H9 (cell line): Measurements from ENCODE around the gene CACNB3. TPM values are rescaled to one million over a fixed set of nuclear protein-coding genes. Genes with fewer than 3 reads are reported as not detected.
"Not testable (repeated sequence)": the region's sequence is repeated elsewhere in the genome, so short reads cannot be mapped to it uniquely, and the experiment has no call there.

Source experiments
- DNase-seq: peaks from one replicate; pipeline ENCODE4 v3.0.0-alpha.2; 2017
- H2AFZ ChIP-seq: one replicate; pipeline ENCODE4 v1.6.1; 2013; ENCODE audit warnings: mild to moderate bottlenecking, low read length, control low read depth, moderate library complexity
- H2AK5ac ChIP-seq: 2 replicates; pipeline ENCODE4 v1.6.1; 2013; ENCODE audit warnings: low read length, control low read depth, mixed read lengths; ENCODE audit not compliant: insufficient read length
- H2BK120ac ChIP-seq: one replicate; pipeline ENCODE4 v1.6.1; 2013; ENCODE audit warnings: low read depth, mild to moderate bottlenecking, low read length, control low read depth, inconsistent platforms; ENCODE audit not compliant: poor library complexity, severe bottlenecking
- H2BK12ac ChIP-seq: 2 replicates; pipeline ENCODE4 v1.6.1; 2013; ENCODE audit warnings: low read length, control low read depth, mixed read lengths, low read depth; ENCODE audit not compliant: insufficient read length
- H2BK15ac ChIP-seq: 2 replicates; pipeline ENCODE4 v1.6.1; 2013; ENCODE audit warnings: low read depth, low read length, control low read depth
- H2BK20ac ChIP-seq: one replicate; pipeline ENCODE4 v1.6.1; 2013; ENCODE audit warnings: low read depth, mild to moderate bottlenecking, low read length, control low read depth, inconsistent platforms; ENCODE audit not compliant: poor library complexity, severe bottlenecking
- H2BK5ac ChIP-seq: 2 replicates; pipeline ENCODE4 v1.6.1; 2013; ENCODE audit warnings: low read length, control low read depth, mixed read lengths; ENCODE audit not compliant: insufficient read length
- H3K14ac ChIP-seq: 2 replicates; pipeline ENCODE4 v1.6.1; 2013; ENCODE audit warnings: low read length, control low read depth; ENCODE audit not compliant: insufficient read depth
- H3K18ac ChIP-seq: 2 replicates; pipeline ENCODE4 v1.6.1; 2013; ENCODE audit warnings: low read depth, mild to moderate bottlenecking, mixed read lengths, low read length, control low read depth; ENCODE audit not compliant: insufficient read length
- H3K23ac ChIP-seq: 2 replicates; pipeline ENCODE4 v1.6.1; 2013; ENCODE audit warnings: low read length, control low read depth, mixed read lengths, low read depth; ENCODE audit not compliant: insufficient read length
- H3K23me2 ChIP-seq: 2 replicates; pipeline ENCODE4 v1.6.1; 2013; ENCODE audit warnings: low read depth, mild to moderate bottlenecking, mixed read lengths, low read length, control low read depth; ENCODE audit not compliant: insufficient read length, poor library complexity, severe bottlenecking
- H3K27ac ChIP-seq: 2 replicates; pipeline ENCODE4 v1.5.1; 2013; ENCODE audit warnings: low read length, control low read depth, mixed read lengths, low read depth; ENCODE audit not compliant: insufficient read length
- H3K27me3 ChIP-seq: 2 replicates; pipeline ENCODE4 v1.6.1; 2013; ENCODE audit warnings: low read length, control low read depth, inconsistent platforms; ENCODE audit not compliant: insufficient read depth
- H3K4ac ChIP-seq: 2 replicates; pipeline ENCODE4 v1.6.1; 2013; ENCODE audit warnings: low read depth, mild to moderate bottlenecking, control low read depth, inconsistent platforms, low read length, moderate library complexity
- H3K4me1 ChIP-seq: 2 replicates; pipeline ENCODE4 v1.6.1; 2013; ENCODE audit warnings: low read length, control low read depth, inconsistent platforms; ENCODE audit not compliant: insufficient read depth
- H3K4me2 ChIP-seq: 2 replicates; pipeline ENCODE4 v1.6.1; 2013; ENCODE audit warnings: low read length, control low read depth, mixed read lengths; ENCODE audit not compliant: insufficient read length, insufficient read depth
- H3K56ac ChIP-seq: 2 replicates; pipeline ENCODE4 v1.6.1; 2013; ENCODE audit warnings: low read depth, mild to moderate bottlenecking, mixed read lengths, low read length, control low read depth; ENCODE audit not compliant: insufficient read length
- H3K79me1 ChIP-seq: 2 replicates; pipeline ENCODE4 v1.6.1; 2013; ENCODE audit warnings: low read depth, mild to moderate bottlenecking, moderate library complexity, low read length, control low read depth, inconsistent platforms; ENCODE audit not compliant: insufficient read depth, poor library complexity, severe bottlenecking
- H3K79me2 ChIP-seq: 2 replicates; pipeline ENCODE4 v1.6.1; 2013; ENCODE audit warnings: low read length, control low read depth, inconsistent platforms; ENCODE audit not compliant: insufficient read depth
- H3K9ac ChIP-seq: 2 replicates; pipeline ENCODE4 v1.6.1; 2013; ENCODE audit warnings: low read length, control low read depth, mixed read lengths; ENCODE audit not compliant: insufficient read length; ENCODE audit errors: extremely low read depth
- H3K9me3 ChIP-seq: one replicate; pipeline ENCODE4 v1.6.1; 2013; ENCODE audit warnings: low read depth, low read length, inconsistent platforms; ENCODE audit not compliant: control insufficient read depth
- H3T11ph ChIP-seq: one replicate; pipeline ENCODE4 v1.6.1; 2013; ENCODE audit warnings: mild to moderate bottlenecking, low read length, control low read depth, inconsistent platforms
- H4K20me1 ChIP-seq: one replicate; pipeline ENCODE4 v1.6.1; 2013; ENCODE audit not compliant: control insufficient read depth, insufficient read length, insufficient read depth
- H4K5ac ChIP-seq: 2 replicates; pipeline ENCODE4 v1.6.1; 2013; ENCODE audit warnings: low read depth, mild to moderate bottlenecking, mixed read lengths, low read length, control low read depth; ENCODE audit not compliant: insufficient read length
- H4K8ac ChIP-seq: replicated peaks from 2 replicates; pipeline ENCODE4 v1.6.1; 2013; ENCODE audit warnings: low read length, control low read depth, mixed read lengths, low read depth; ENCODE audit not compliant: insufficient read length
- H4K91ac ChIP-seq: 2 replicates; pipeline ENCODE4 v1.6.1; 2013; ENCODE audit warnings: low read depth, mild to moderate bottlenecking, moderate library complexity, mixed read lengths, low read length, control low read depth; ENCODE audit not compliant: insufficient read length
- H3K27ac Mint-ChIP-seq, 3 experiments: 2 replicates in 2 of 3; 3 replicates in 1 of 3; pipeline ENCODE4 v1.8.0; 2020 to 2021; ENCODE audit warnings: mixed read lengths in 3 of 3, mild to moderate bottlenecking in 1 of 3, moderate library complexity in 1 of 3
- H3K27me3 Mint-ChIP-seq: 2 replicates; pipeline ENCODE4 v1.8.0; 2021; ENCODE audit warnings: low read depth, mild to moderate bottlenecking, moderate library complexity, mixed read lengths
- H3K36me3 Mint-ChIP-seq, 3 experiments: 2 replicates in 2 of 3; 3 replicates in 1 of 3; pipeline ENCODE4 v1.8.0; 2020 to 2021; ENCODE audit warnings: low read depth in 3 of 3, mixed read lengths in 3 of 3; ENCODE audit not compliant: insufficient read depth in 1 of 3
- H3K4me1 Mint-ChIP-seq, 2 experiments: 2 replicates each; pipeline ENCODE4 v1.8.0; 2020; ENCODE audit warnings: mixed read lengths in 2 of 2
- H3K4me3 Mint-ChIP-seq, 2 experiments: 2 replicates in 1 of 2; 3 replicates in 1 of 2; pipeline ENCODE4 v1.8.0; 2020 to 2021; ENCODE audit warnings: mild to moderate bottlenecking in 2 of 2, mixed read lengths in 2 of 2, moderate library complexity in 1 of 2
- H3K9me3 Mint-ChIP-seq, 2 experiments: 2 replicates in 1 of 2; 3 replicates in 1 of 2; pipeline ENCODE4 v1.8.0; 2020; ENCODE audit warnings: mild to moderate bottlenecking in 2 of 2, mixed read lengths in 2 of 2, moderate library complexity in 1 of 2
- WGBS: extraction: QIAGEN DNeasy Blood & Tissue Kit; methylation state at CpG from one replicate; pipeline ENCODE4 v1.1.7; 2013; ENCODE audit warnings: missing lambda C conversion rate, low lambda C conversion rate, mixed read lengths; ENCODE audit not compliant: insufficient read length; ENCODE audit errors: extremely low coverage; 5-methylcytosine and 5-hydroxymethylcytosine counted together
- total RNA-seq: library from RNA; stranded (reverse); gene quantifications from 2 replicates; pipeline ENCODE4 v1.2.1, GENCODE V29; 2021
- TF ChIP-seq, protein P1 (sequence below): fragments of 200-600 bp; sonication (generic); conservative IDR thresholded peaks from 3 replicates; pipeline ENCODE4 v1.8.0; 2021; ENCODE audit warnings: antibody characterized with exemption, mild to moderate bottlenecking

CACNB3 gene
- total RNA-seq, 1 experiment from 2014 or later: 35.1 TPM

DNA sequence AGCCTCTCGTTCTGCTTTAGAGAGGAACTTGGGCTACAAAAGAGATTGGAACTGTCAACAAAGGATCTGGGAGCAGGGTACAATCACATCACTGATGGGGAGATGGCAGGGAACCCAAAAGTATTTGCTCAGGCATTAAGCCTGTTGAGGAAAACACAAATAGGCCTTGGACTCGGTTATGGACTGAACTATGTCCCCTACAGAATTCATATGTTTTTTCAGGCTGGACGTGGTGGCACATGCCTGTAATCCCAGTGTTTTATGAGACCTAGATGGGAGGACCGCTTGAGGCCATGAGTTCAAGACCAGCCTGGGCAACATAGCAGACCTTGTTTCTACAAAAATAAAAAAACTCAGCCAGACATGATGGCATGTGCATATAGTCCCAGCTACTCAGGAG lies 19.8 kb downstream of the CACNB3 start:
- WGBS: no CpG with 5 or more reads among the region's 4 CpGs
- no peaks in the 10 kb centered on the region for H3K9me3 Mint-ChIP-seq
- no peaks in the 10 kb centered on the region for H3K79me1 ChIP-seq
- H3K18ac ChIP-seq: no peak overlapping the region
- H3K23ac ChIP-seq: no peak overlapping the region
- H2BK5ac ChIP-seq: no peak overlapping the region
- no peaks in the 10 kb centered on the region for H4K20me1 ChIP-seq
- no peak overlapping the region for H2BK15ac ChIP-seq
- H2BK120ac ChIP-seq: no peak overlapping the region
- no peak overlapping the region for H3K4me2 ChIP-seq
- H3K9me3 ChIP-seq: no peaks in the 10 kb centered on the region
- H3K27me3 Mint-ChIP-seq: no peaks in the 10 kb centered on the region
- no peak overlapping the region for H3K4ac ChIP-seq
- no peak for DNase-seq
- no peak overlapping the region for H3T11ph ChIP-seq
- no peak overlapping the region for H3K4me3 Mint-ChIP-seq
- no peaks in the 10 kb centered on the region for H3K4me1 Mint-ChIP-seq
- no peak overlapping the region for H2BK20ac ChIP-seq
- no peak overlapping the region for H3K14ac ChIP-seq
- H3K4me1 ChIP-seq: no peaks in the 10 kb centered on the region
- no peak overlapping the region for H4K5ac ChIP-seq
- H3K9ac ChIP-seq: no peak overlapping the region
- no peaks in the 10 kb centered on the region for H3K79me2 ChIP-seq
- H2BK12ac ChIP-seq: no peak overlapping the region
- no peak overlapping the region for H4K91ac ChIP-seq
- H4K8ac ChIP-seq: no peak overlapping the region
- peaks cover 53 to 84% (median 83%) of the 10 kb centered on the region in 3 experiments; a peak in 6 of 7 replicates for H3K36me3 Mint-ChIP-seq
- TF ChIP-seq, protein P1, sequence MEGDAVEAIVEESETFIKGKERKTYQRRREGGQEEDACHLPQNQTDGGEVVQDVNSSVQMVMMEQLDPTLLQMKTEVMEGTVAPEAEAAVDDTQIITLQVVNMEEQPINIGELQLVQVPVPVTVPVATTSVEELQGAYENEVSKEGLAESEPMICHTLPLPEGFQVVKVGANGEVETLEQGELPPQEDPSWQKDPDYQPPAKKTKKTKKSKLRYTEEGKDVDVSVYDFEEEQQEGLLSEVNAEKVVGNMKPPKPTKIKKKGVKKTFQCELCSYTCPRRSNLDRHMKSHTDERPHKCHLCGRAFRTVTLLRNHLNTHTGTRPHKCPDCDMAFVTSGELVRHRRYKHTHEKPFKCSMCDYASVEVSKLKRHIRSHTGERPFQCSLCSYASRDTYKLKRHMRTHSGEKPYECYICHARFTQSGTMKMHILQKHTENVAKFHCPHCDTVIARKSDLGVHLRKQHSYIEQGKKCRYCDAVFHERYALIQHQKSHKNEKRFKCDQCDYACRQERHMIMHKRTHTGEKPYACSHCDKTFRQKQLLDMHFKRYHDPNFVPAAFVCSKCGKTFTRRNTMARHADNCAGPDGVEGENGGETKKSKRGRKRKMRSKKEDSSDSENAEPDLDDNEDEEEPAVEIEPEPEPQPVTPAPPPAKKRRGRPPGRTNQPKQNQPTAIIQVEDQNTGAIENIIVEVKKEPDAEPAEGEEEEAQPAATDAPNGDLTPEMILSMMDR: no peak
- H3K27ac Mint-ChIP-seq: no peak overlapping the region
- no peaks in the 10 kb centered on the region for H3K27me3 ChIP-seq
- no peak overlapping the region for H2AK5ac ChIP-seq
- no peaks in the 10 kb centered on the region for H3K23me2 ChIP-seq
- H2AFZ ChIP-seq: no peak overlapping the region
- no peak overlapping the region for H3K56ac ChIP-seq
- H3K27ac ChIP-seq: no peak overlapping the region

DNA sequence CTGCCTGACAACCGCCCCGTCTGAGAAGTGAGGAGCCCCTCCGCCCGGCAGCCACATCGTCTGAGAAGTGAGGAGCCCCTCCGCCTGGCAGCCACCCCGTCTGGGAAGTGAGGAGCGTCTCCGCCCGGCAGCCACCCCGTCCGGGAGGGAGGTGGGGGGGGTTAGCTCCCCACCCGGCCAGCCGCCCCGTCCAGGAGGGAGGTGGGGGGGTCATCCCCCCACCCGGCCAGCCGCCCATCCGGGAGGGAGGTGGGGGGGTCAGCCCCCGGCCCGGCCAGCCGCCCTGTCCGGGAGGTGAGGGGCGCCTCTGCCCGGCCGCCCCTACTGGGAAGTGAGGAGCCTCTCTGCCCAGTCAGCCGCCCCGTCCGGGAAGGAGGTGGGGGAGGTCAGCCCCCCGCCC lies 23.7 kb downstream of the CACNB3 start:
- not testable (repeated sequence) for H3T11ph ChIP-seq, H2BK15ac ChIP-seq, H3K9me3 ChIP-seq, H3K4me3 Mint-ChIP-seq, H3K18ac ChIP-seq, H3K4me1 Mint-ChIP-seq, H3K27me3 ChIP-seq, H3K9ac ChIP-seq, H4K5ac ChIP-seq, H3K79me1 ChIP-seq, H4K8ac ChIP-seq, H3K9me3 Mint-ChIP-seq, H4K91ac ChIP-seq, H3K23ac ChIP-seq, H3K4me2 ChIP-seq, H2BK120ac ChIP-seq, H3K14ac ChIP-seq, H3K56ac ChIP-seq, H3K27ac Mint-ChIP-seq, H2AK5ac ChIP-seq, H2BK5ac ChIP-seq, H3K23me2 ChIP-seq, H2BK20ac ChIP-seq, H3K79me2 ChIP-seq, H3K4me1 ChIP-seq, H2BK12ac ChIP-seq, DNase-seq, H3K27ac ChIP-seq, H2AFZ ChIP-seq, H3K27me3 Mint-ChIP-seq, H4K20me1 ChIP-seq, H3K4ac ChIP-seq
- H3K36me3 Mint-ChIP-seq: peaks cover 53 to 79% (median 78%) of the 10 kb centered on the region in 3 experiments
- WGBS: no CpG with 5 or more reads among the region's 29 CpGs
